H1 (cell line): Measurements from ENCODE around the gene IL6R. TPM values are rescaled to one million over a fixed set of nuclear protein-coding genes. Genes with fewer than 3 reads are reported as not detected.

Experiments
- CTCF ChIA-PET: fragments of 300-600 bp; sonication (Branson Sonifier 250); formaldehyde crosslinking; loops from one replicate; lab custom pipeline; 2021; ENCODE audit not compliant: partially characterized antibody; lab: Charles Lee
- POLR2A ChIA-PET: fragments of 300-600 bp; sonication (Branson Sonifier 250); formaldehyde crosslinking; loops from one replicate; lab custom pipeline; 2021; ENCODE audit warnings: inconsistent platforms; ENCODE audit not compliant: partially characterized antibody; lab: Charles Lee
- DNase-seq, 2 experiments: peaks; one replicate each; pipeline versions ENCODE4 v3.0.0 to v3.0.0-alpha.2; 2010 to 2022; ENCODE audit warnings: low spot score in 2 of 2, low read depth in 1 of 2, mixed read lengths in 1 of 2
- FAIRE-seq: peaks from 2 replicates; lab custom pipeline; 2011; peaks lifted over from hg19 to GRCh38; lab: Jason Lieb, UNC
- H2AFZ ChIP-seq: 2 replicates; pipeline ENCODE4 v1.8.1; 2012; ENCODE audit warnings: low read length, inconsistent platforms
- H2AK5ac ChIP-seq: 2 replicates; pipeline ENCODE4 v1.6.1; 2013; ENCODE audit warnings: low read depth, low read length
- H2BK120ac ChIP-seq: replicated peaks from 2 replicates; pipeline ENCODE3; 2013; ENCODE audit warnings: low read depth, low read length, inconsistent platforms
- H2BK12ac ChIP-seq: 2 replicates; pipeline ENCODE4 v1.6.1; 2013; ENCODE audit warnings: low read depth, low read length
- H2BK15ac ChIP-seq: 2 replicates; pipeline ENCODE4 v1.6.1; 2013; ENCODE audit warnings: low read length
- H2BK20ac ChIP-seq: 2 replicates; pipeline ENCODE4 v1.6.1; 2013; ENCODE audit warnings: low read length
- H2BK5ac ChIP-seq: 2 replicates; pipeline ENCODE4 v1.6.1; 2013; ENCODE audit warnings: low read depth, low read length
- H3K14ac ChIP-seq: 2 replicates; pipeline ENCODE4 v1.6.1; 2013; ENCODE audit warnings: inconsistent platforms; ENCODE audit not compliant: insufficient read length
- H3K18ac ChIP-seq: 2 replicates; pipeline ENCODE4 v1.6.1; 2013; ENCODE audit warnings: low read length; ENCODE audit errors: extremely low read depth
- H3K23ac ChIP-seq: 2 replicates; pipeline ENCODE4 v1.6.1; 2013; ENCODE audit warnings: inconsistent platforms; ENCODE audit not compliant: insufficient read length
- H3K23me2 ChIP-seq: 2 replicates; pipeline ENCODE4 v1.6.1; 2013; ENCODE audit warnings: low read depth, low read length
- H3K27ac ChIP-seq: 2 replicates; pipeline ENCODE4 v1.6.1; 2011; ENCODE audit warnings: low read depth, low read length, inconsistent platforms
- H3K27me3 ChIP-seq, 4 experiments: replicated peaks in 1 of 4; 1 replicate in 1 of 4; 2 replicates in 3 of 4; pipeline versions ENCODE4 v1.6.1 to v1.8.1; 2011 to 2013; ENCODE audit warnings: low read length in 3 of 4, mild to moderate bottlenecking in 3 of 4, inconsistent platforms in 2 of 4, mixed read lengths in 2 of 4, moderate library complexity in 1 of 4; ENCODE audit not compliant: control insufficient read depth in 3 of 4, insufficient read depth in 3 of 4; ENCODE audit errors: extremely low read depth in 1 of 4
- H3K36me3 ChIP-seq, 4 experiments: 2 replicates each; pipeline versions ENCODE4 v1.6.1 to v1.8.1; 2011 to 2013; ENCODE audit warnings: mild to moderate bottlenecking in 4 of 4, low read length in 3 of 4, moderate library complexity in 2 of 4, control low read depth in 1 of 4, inconsistent platforms in 1 of 4; ENCODE audit not compliant: insufficient read depth in 4 of 4, control insufficient read depth in 2 of 4
- H3K4ac ChIP-seq: replicated peaks from 2 replicates; pipeline ENCODE3; 2013; ENCODE audit warnings: low read length, low read depth, mixed read lengths, inconsistent platforms; ENCODE audit not compliant: insufficient read length
- H3K4me1 ChIP-seq, 4 experiments: replicated peaks in 1 of 4; 1 replicate in 1 of 4; 2 replicates in 3 of 4; pipeline versions ENCODE4 v1.6.1 to v1.8.1; 2011 to 2013; ENCODE audit warnings: low read length in 3 of 4, inconsistent platforms in 2 of 4, mixed read lengths in 1 of 4; ENCODE audit not compliant: insufficient read depth in 4 of 4, control insufficient read depth in 3 of 4
- H3K4me2 ChIP-seq, 2 experiments: 2 replicates each; pipeline versions ENCODE4 v1.6.1 to v1.8.1; 2011 to 2013; ENCODE audit warnings: low read depth in 2 of 2, low read length in 2 of 2, control low read depth in 1 of 2, inconsistent platforms in 1 of 2, mild to moderate bottlenecking in 1 of 2; ENCODE audit not compliant: insufficient read depth in 1 of 2
- H3K4me3 ChIP-seq, 4 experiments: fragments of 200-600, 300-600 bp in 1 of 4; sonication (generic), shearing (Covaris generic), sonication (Bioruptor Twin) in 1 of 4; 2 replicates each; pipeline versions ENCODE4 v1.5.1 to v1.8.1; 2011 to 2016; ENCODE audit warnings: low read length in 4 of 4, low read depth in 3 of 4, control low read depth in 2 of 4, inconsistent platforms in 2 of 4, mild to moderate bottlenecking in 2 of 4, mixed read lengths in 1 of 4, moderate library complexity in 1 of 4; ENCODE audit not compliant: insufficient read depth in 2 of 4; ENCODE audit errors: extremely low read depth in 1 of 4
- H3K56ac ChIP-seq: replicated peaks from 2 replicates; pipeline ENCODE3; 2013; ENCODE audit warnings: low read depth, mild to moderate bottlenecking, mixed read lengths, low read length, inconsistent platforms; ENCODE audit not compliant: insufficient read length
- H3K79me1 ChIP-seq: 2 replicates; pipeline ENCODE4 v1.6.1; 2013; ENCODE audit warnings: low read depth, low read length, control low read depth
- H3K79me2 ChIP-seq, 2 experiments: 2 replicates each; pipeline versions ENCODE4 v1.6.1 to v1.8.1; 2012 to 2013; ENCODE audit warnings: low read length in 2 of 2, mild to moderate bottlenecking in 2 of 2, inconsistent platforms in 1 of 2; ENCODE audit not compliant: insufficient read depth in 2 of 2, control insufficient read depth in 1 of 2
- H3K9ac ChIP-seq, 4 experiments: replicated peaks in 1 of 4; 1 replicate in 1 of 4; 2 replicates in 3 of 4; pipeline versions ENCODE4 v1.6.1 to v1.8.1; 2011 to 2013; ENCODE audit warnings: low read depth in 3 of 4, low read length in 3 of 4, control low read depth in 2 of 4, mild to moderate bottlenecking in 2 of 4, moderate library complexity in 2 of 4, inconsistent platforms in 1 of 4; ENCODE audit errors: extremely low read depth in 1 of 4
- H3K9me3 ChIP-seq, 2 experiments: 2 replicates each; pipeline versions ENCODE4 v1.6.1 to v1.8.1; 2012 to 2013; ENCODE audit warnings: mild to moderate bottlenecking in 2 of 2, moderate library complexity in 2 of 2, control low read depth in 1 of 2, inconsistent platforms in 1 of 2, low read depth in 1 of 2, low read length in 1 of 2, mixed read lengths in 1 of 2; ENCODE audit not compliant: insufficient read depth in 2 of 2
- H4K20me1 ChIP-seq, 2 experiments: replicated peaks in 1 of 2; 2 replicates each; pipeline versions ENCODE3 to v1.8.1; 2011 to 2013; ENCODE audit warnings: inconsistent platforms in 2 of 2, low read length in 2 of 2, mild to moderate bottlenecking in 1 of 2; ENCODE audit not compliant: insufficient read depth in 2 of 2, control insufficient read depth in 1 of 2
- H4K5ac ChIP-seq: 2 replicates; pipeline ENCODE4 v1.6.1; 2013; ENCODE audit warnings: low read length, low read depth, mixed read lengths, inconsistent platforms; ENCODE audit not compliant: insufficient read length
- H4K8ac ChIP-seq: 2 replicates; pipeline ENCODE4 v1.8.0; 2013; ENCODE audit warnings: mild to moderate bottlenecking, moderate library complexity, low read length, inconsistent platforms; ENCODE audit not compliant: insufficient read depth; ENCODE audit errors: extremely low read depth
- H4K91ac ChIP-seq: replicated peaks from 2 replicates; pipeline ENCODE3; 2013; ENCODE audit warnings: low read length, mixed read lengths, inconsistent platforms; ENCODE audit not compliant: insufficient read length
- BCL11A ChIP-seq, 2 experiments: IDR thresholded peaks; one replicate each; pipeline ENCODE4 v1.6.1; 2011; ENCODE audit warnings: low read depth in 2 of 2, low read length in 2 of 2, mild to moderate bottlenecking in 2 of 2
- PHF8 ChIP-seq: fragments of 200-600 bp; sonication (generic); conservative IDR thresholded peaks from 2 replicates; pipeline ENCODE4 v1.7.1; 2012; ENCODE audit warnings: low read depth, mild to moderate bottlenecking, inconsistent platforms, low read length, moderate library complexity
- POLR2A ChIP-seq, 2 experiments: IDR thresholded peaks; 1 replicate in 1 of 2; 2 replicates in 1 of 2; pipeline ENCODE4 v1.6.1; 2011; ENCODE audit warnings: low read depth in 2 of 2, low read length in 2 of 2, mild to moderate bottlenecking in 2 of 2; ENCODE audit errors: control extremely low read depth in 1 of 2
- RFX5 ChIP-seq: IDR thresholded peaks from 2 replicates; pipeline ENCODE4 v1.6.1; 2011; ENCODE audit warnings: low read depth, low read length, improper control_type of control experiment, borderline replicate concordance
- RXRA ChIP-seq: IDR thresholded peaks from 2 replicates; pipeline ENCODE4 v1.6.1; 2011; ENCODE audit warnings: low read depth, mild to moderate bottlenecking, low read length, moderate library complexity; ENCODE audit not compliant: insufficient read depth
- TAF7 ChIP-seq: optimal IDR thresholded peaks from 2 replicates; pipeline ENCODE3; 2011; ENCODE audit warnings: low read depth, mild to moderate bottlenecking, inconsistent platforms, low read length, moderate library complexity, borderline replicate concordance
- WGBS, 2 experiments: shearing (Covaris generic) in 1 of 2; methylation state at CpG; one replicate each; pipeline versions ENCODE4 v1.1.6 to v1.1.7; 2013 to 2015; ENCODE audit warnings: low lambda C conversion rate in 2 of 2, mixed read lengths in 2 of 2, inconsistent platforms in 1 of 2, low coverage in 1 of 2, missing lambda C conversion rate in 1 of 2; ENCODE audit not compliant: insufficient replicate concordance in 2 of 2, insufficient coverage in 1 of 2, insufficient read length in 1 of 2; ENCODE audit errors: extremely low coverage in 1 of 2, missing lambda C conversion rate in 1 of 2; 5-methylcytosine and 5-hydroxymethylcytosine counted together
- polyA plus RNA-seq, 7 experiments: library from polyadenylated mRNA; depleted of rRNA in 3 of 7; stranded (reverse) in 5 of 7; unstranded in 2 of 7; fragments of >200 nt in 5 of 7; fragments of 200-250 nt in 2 of 7; gene quantifications; 1 replicate in 5 of 7; 2 replicates in 1 of 7; 4 replicates in 1 of 7; pipeline versions ENCODE4 v1.2.1 to v1.2.3, GENCODE V29; 2011 to 2013; ENCODE audit warnings: missing spikeins in 2 of 7, mixed read lengths in 2 of 7
- total RNA-seq: library from RNA; stranded (reverse); fragmentation: NEBNext Ultra II Directional; extraction: Animal tissue kit (Norgen Biotek cat#: 25700); gene quantifications from 2 replicates; pipeline ENCODE4 v1.2.1, GENCODE V29; 2021

Gene IL6R
- total and polyA plus RNA-seq, 2 of the 8 experiments (the other 6 are each of a cell fraction or from before 2014, with no cell fraction given), result 2.3 to 3.0 TPM

DNA sequence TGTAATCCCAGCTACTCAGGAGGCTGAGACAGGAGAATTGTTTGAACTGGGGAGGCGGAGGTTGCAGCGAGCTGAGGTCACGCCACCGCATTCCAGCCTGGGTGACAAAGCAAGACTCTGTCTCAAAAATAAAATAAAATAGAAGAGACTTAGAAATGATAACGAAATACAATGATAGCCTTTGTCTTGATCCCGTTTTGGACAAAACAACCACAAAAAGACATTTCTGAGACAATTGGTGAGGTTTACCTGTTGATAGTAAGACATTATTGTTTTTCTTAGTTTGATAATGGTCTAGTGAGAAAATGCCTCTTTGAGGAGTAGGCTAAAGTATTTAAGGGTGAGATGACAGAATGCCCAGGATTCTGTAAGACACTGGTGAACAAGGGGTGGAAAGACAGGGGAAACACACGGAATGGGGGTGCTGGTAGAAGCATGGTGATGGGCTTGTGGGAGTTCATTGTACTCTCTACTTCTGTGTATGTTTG lies 109.0 kb downstream of the IL6R start:
- H2BK12ac ChIP-seq, result no peak overlapping the region
- no peak overlapping the region for H2AFZ ChIP-seq
- H3K9ac ChIP-seq, result no peak overlapping the region
- no peak overlapping the region for H3K56ac ChIP-seq
- no peaks in the 10 kb centered on the region for H3K36me3 ChIP-seq
- ChIA-PET CTCF (interaction anchor here (1.0 kb wide), 2 partner anchors 33 to 180 kb away, joined by 3 read pairs; no protein-coding TSS in a partner anchor), POLR2A (no interaction called here)
- H2BK20ac ChIP-seq, result no peak overlapping the region
- no peak overlapping the region for H3K14ac ChIP-seq
- H3K4me1 ChIP-seq, result no peaks in the 10 kb centered on the region
- no peaks in the 10 kb centered on the region for H4K20me1 ChIP-seq
- no peaks in the 10 kb centered on the region for H3K9me3 ChIP-seq
- no peak overlapping the region for H2BK5ac ChIP-seq
- no peaks in the 10 kb centered on the region for H3K23me2 ChIP-seq
- no peak overlapping the region for H2BK120ac ChIP-seq
- no peak overlapping the region for H2AK5ac ChIP-seq
- no peaks in the 10 kb centered on the region for H3K27me3 ChIP-seq
- no peaks in the 10 kb centered on the region for H3K79me2 ChIP-seq
- no peaks in the 10 kb centered on the region for H3K79me1 ChIP-seq
- FAIRE-seq, result no peak
- H3K27ac ChIP-seq, result no peak overlapping the region
- H4K91ac ChIP-seq, result no peak overlapping the region
- H4K8ac ChIP-seq, result no peak overlapping the region
- H3K4me3 ChIP-seq, result no peak overlapping the region
- WGBS, 2 experiments, result 81% methylated on average over 7 of the region's 7 CpGs; no CpG with 5 or more reads in 1 of the 2 experiments
- no peak overlapping the region for H3K4ac ChIP-seq
- H4K5ac ChIP-seq, result no peak overlapping the region
- no peak overlapping the region for H3K4me2 ChIP-seq
- no peak overlapping the region for H3K23ac ChIP-seq
- H3K18ac ChIP-seq, result no peak overlapping the region
- H2BK15ac ChIP-seq, result no peak overlapping the region
- no peak for DNase-seq
- TF ChIP-seq TAF7, result no peak
- TF ChIP-seq RFX5, result no peak
- no peak for TF ChIP-seq RXRA
- TF ChIP-seq BCL11A (IDR thresholded peaks at IDR 0.05; ENCODE audit: low read depth in 2 of 2, low read length in 2 of 2), result no peak
- TF ChIP-seq PHF8, result no peak
- no peak for TF ChIP-seq POLR2A (IDR thresholded peaks at IDR 0.05; ENCODE audit: control extremely low read depth in 1 of 2, low read depth in 2 of 2, low read length in 2 of 2)
